Measurements from ENCODE around the gene DEFB123. TPM values are rescaled to one million over a fixed set of nuclear protein-coding genes. Genes with fewer than 3 reads are reported as not detected.

The DEFB123 gene
- total RNA-seq, 1 donor from 2014 or later = not detected

DNA sequence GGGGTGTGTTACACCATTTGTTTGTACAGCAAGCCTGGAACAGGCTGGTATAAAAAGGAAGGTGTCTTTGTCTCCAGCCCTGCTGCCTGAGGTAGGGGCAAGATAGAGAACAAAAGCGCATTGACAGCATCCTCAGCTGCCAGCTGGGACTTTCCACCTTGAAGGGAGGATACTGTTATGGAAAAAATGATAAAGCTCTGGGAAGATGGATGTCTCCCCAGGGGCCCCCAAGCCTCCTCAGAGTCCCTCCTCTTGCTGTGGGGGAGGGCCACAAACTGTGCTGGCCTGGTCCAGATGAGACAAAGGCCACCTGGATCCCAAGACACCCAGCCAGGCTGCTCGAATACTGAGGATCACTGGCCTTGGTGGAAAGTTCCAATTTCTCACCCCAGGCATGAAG is 47.7 kb downstream of the DEFB123 start:
- Mint-ChIP-seq H3K27ac (no peak overlapping the region), H3K4me1 (no peaks in the 10 kb centered on the region), H3K4me3 (no peak overlapping the region), H3K9me3 (no peaks in the 10 kb centered on the region), H3K36me3 (no peaks in the 10 kb centered on the region), H3K27me3 (ENCODE audit: insufficient read depth, low read depth) (peaks cover 18% of the 10 kb centered on the region)
- DNase-seq (ENCODE audit: low spot score) = no peak
- H3K36me3 ChIP-seq = no peaks in the 10 kb centered on the region
- no peaks in the 10 kb centered on the region for H4K20me1 ChIP-seq (ENCODE audit: low read depth)
- H2AFZ ChIP-seq (replicated peaks) = no peak overlapping the region
- H3F3A ChIP-seq (ENCODE audit: low read depth) = no peaks in the 10 kb centered on the region
- no peaks in the 10 kb centered on the region for H3K27me3 ChIP-seq
- TF ChIP-seq, protein P1, sequence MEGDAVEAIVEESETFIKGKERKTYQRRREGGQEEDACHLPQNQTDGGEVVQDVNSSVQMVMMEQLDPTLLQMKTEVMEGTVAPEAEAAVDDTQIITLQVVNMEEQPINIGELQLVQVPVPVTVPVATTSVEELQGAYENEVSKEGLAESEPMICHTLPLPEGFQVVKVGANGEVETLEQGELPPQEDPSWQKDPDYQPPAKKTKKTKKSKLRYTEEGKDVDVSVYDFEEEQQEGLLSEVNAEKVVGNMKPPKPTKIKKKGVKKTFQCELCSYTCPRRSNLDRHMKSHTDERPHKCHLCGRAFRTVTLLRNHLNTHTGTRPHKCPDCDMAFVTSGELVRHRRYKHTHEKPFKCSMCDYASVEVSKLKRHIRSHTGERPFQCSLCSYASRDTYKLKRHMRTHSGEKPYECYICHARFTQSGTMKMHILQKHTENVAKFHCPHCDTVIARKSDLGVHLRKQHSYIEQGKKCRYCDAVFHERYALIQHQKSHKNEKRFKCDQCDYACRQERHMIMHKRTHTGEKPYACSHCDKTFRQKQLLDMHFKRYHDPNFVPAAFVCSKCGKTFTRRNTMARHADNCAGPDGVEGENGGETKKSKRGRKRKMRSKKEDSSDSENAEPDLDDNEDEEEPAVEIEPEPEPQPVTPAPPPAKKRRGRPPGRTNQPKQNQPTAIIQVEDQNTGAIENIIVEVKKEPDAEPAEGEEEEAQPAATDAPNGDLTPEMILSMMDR (IDR thresholded peaks at IDR 0.05) = no peak
- TF ChIP-seq EZH2phosphoT487 (IDR thresholded peaks at IDR 0.05) (no peak), EZH2 (IDR thresholded peaks at IDR 0.05) (no peak)
- H3K4me2 ChIP-seq = no peak overlapping the region
- H3K79me2 ChIP-seq (ENCODE audit: low read depth) = no peaks in the 10 kb centered on the region
- no peak overlapping the region for H3K4me3 ChIP-seq
- no peaks in the 10 kb centered on the region for H3K4me1 ChIP-seq
- H3K9ac ChIP-seq = no peak overlapping the region
- peaks cover 14% of the 10 kb centered on the region for H3K9me3 ChIP-seq (ENCODE audit: low read depth)
- no peak overlapping the region for H3K27ac ChIP-seq

DNA sequence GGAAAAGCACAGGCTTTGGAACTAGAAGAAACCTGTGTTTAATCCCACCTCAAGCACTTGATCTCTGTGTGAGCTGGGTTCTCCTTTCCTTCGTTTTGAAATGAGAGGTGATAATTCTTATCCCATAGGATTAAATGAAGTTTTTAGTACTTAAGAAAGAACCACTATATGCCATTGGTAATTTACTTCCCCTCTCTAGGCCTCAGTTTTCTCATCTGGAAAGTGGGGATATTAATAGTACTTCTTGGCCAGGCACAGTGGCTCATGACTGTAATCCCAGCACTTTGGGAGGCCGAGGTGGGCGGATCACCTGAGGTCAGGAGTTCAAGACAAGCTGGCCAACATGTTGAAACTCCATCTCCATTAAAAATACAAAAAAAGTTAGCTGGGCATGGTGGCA is 48.7 kb downstream of the DEFB123 start:
- H3K9me3 ChIP-seq (ENCODE audit: low read depth) = peaks cover 12% of the 10 kb centered on the region

DNA sequence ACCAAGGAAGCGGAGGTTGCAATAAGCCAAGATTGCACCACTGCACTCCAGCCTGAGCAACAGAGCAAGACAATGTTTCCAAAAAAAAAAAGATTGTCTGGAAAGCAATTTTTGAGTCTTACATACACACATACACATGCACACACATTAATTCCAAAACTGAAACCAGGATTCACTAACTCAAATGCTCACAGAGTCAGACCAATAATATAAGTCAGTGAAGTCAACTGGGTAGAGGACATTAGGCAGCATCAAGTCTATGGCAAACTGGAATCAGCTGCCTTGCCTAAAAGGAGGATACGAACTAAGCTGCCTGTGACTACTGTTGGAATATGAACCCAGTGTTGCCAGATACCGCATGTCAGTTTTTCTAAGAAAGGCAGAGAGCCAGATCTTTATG is 50.3 kb downstream of the DEFB123 start:
- no peak for DNase-seq (ENCODE audit: low spot score)
- Mint-ChIP-seq H3K4me1 (no peaks in the 10 kb centered on the region), H3K27me3 (ENCODE audit: insufficient read depth, low read depth) (peaks cover 19% of the 10 kb centered on the region), H3K36me3 (no peaks in the 10 kb centered on the region), H3K9me3 (no peaks in the 10 kb centered on the region), H3K4me3 (no peak overlapping the region), H3K27ac (no peak overlapping the region)
- no peaks in the 10 kb centered on the region for H3F3A ChIP-seq (ENCODE audit: low read depth)
- H3K4me1 ChIP-seq = no peaks in the 10 kb centered on the region
- H3K27ac ChIP-seq = no peak overlapping the region
- no peak overlapping the region for H3K4me2 ChIP-seq
- H3K4me3 ChIP-seq = no peak overlapping the region
- no peak overlapping the region for H3K9ac ChIP-seq
- no peaks in the 10 kb centered on the region for H4K20me1 ChIP-seq (ENCODE audit: low read depth)
- no peaks in the 10 kb centered on the region for H3K79me2 ChIP-seq (ENCODE audit: low read depth)
- no peaks in the 10 kb centered on the region for H3K27me3 ChIP-seq
- no peak for TF ChIP-seq EZH2 (IDR thresholded peaks at IDR 0.05)
- TF ChIP-seq EZH2phosphoT487 (IDR thresholded peaks at IDR 0.05) = no peak
- TF ChIP-seq, protein P1 (IDR thresholded peaks at IDR 0.05) = no peak
- H3K9me3 ChIP-seq (ENCODE audit: low read depth) = peaks cover 12% of the 10 kb centered on the region
- H3K36me3 ChIP-seq = no peaks in the 10 kb centered on the region
- H2AFZ ChIP-seq (replicated peaks) = no peak overlapping the region

More for the DNA sequence above, 48.7 kb downstream of the DEFB123 start:
- Mint-ChIP-seq H3K27me3 (ENCODE audit: insufficient read depth, low read depth) (peaks cover 19% of the 10 kb centered on the region), H3K4me1 (no peaks in the 10 kb centered on the region), H3K27ac (no peak overlapping the region), H3K36me3 (no peaks in the 10 kb centered on the region), H3K4me3 (no peak overlapping the region), H3K9me3 (no peaks in the 10 kb centered on the region)
- H3F3A ChIP-seq (ENCODE audit: low read depth) = no peaks in the 10 kb centered on the region
- no peak overlapping the region for H3K27ac ChIP-seq
- H3K4me1 ChIP-seq = no peaks in the 10 kb centered on the region
- no peak overlapping the region for H3K4me2 ChIP-seq
- TF ChIP-seq EZH2phosphoT487 (IDR thresholded peaks at IDR 0.05) (no peak), EZH2 (IDR thresholded peaks at IDR 0.05) (no peak)
- TF ChIP-seq, protein P1 (IDR thresholded peaks at IDR 0.05) = no peak
- no peak overlapping the region for H2AFZ ChIP-seq (replicated peaks)
- H4K20me1 ChIP-seq (ENCODE audit: low read depth) = no peaks in the 10 kb centered on the region
- no peak overlapping the region for H3K9ac ChIP-seq
- H3K79me2 ChIP-seq (ENCODE audit: low read depth) = no peaks in the 10 kb centered on the region
- H3K4me3 ChIP-seq = no peak overlapping the region
- H3K36me3 ChIP-seq = no peaks in the 10 kb centered on the region
- H3K27me3 ChIP-seq = no peaks in the 10 kb centered on the region
- DNase-seq (ENCODE audit: low spot score) = no peak
